DND-41 (cell line): ENCODE measurements around the gene TSPAN8.

Experiments
- EZH2 ChIP-seq: IDR thresholded peaks from 3 replicates; pipeline ENCODE4 v1.6.1; 2012; ENCODE audit warnings: borderline replicate concordance, low read depth, mild to moderate bottlenecking, moderate library complexity, low read length, inconsistent platforms; ENCODE audit not compliant: severe bottlenecking
- TF ChIP-seq, protein P1 (sequence below): IDR thresholded peaks from 2 replicates; pipeline ENCODE4 v1.5.1; 2012; ENCODE audit warnings: borderline replicate concordance, low read length, moderate library complexity, mild to moderate bottlenecking; ENCODE audit not compliant: poor library complexity, severe bottlenecking; ENCODE audit errors: extremely low read depth

DNA sequence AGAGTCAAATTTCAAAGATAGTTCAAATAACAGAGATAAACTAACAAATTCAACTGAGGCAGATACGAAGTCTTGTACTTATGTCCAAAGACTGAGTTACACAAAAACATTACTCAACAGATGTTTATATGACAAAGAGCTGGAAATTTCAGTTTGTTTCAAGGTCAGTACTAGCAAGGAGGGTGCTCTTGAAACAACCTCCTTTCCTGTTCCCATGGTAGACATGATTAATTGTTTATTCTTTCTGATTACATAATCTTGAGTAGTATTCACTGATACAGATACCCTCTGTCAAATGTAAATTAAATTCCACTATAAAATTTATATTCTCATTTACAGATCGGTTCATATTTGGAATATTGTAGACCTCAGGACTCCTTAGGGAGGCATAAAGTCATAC, 23.4 kb downstream of the TSPAN8 start:
- TF ChIP-seq, protein P1, sequence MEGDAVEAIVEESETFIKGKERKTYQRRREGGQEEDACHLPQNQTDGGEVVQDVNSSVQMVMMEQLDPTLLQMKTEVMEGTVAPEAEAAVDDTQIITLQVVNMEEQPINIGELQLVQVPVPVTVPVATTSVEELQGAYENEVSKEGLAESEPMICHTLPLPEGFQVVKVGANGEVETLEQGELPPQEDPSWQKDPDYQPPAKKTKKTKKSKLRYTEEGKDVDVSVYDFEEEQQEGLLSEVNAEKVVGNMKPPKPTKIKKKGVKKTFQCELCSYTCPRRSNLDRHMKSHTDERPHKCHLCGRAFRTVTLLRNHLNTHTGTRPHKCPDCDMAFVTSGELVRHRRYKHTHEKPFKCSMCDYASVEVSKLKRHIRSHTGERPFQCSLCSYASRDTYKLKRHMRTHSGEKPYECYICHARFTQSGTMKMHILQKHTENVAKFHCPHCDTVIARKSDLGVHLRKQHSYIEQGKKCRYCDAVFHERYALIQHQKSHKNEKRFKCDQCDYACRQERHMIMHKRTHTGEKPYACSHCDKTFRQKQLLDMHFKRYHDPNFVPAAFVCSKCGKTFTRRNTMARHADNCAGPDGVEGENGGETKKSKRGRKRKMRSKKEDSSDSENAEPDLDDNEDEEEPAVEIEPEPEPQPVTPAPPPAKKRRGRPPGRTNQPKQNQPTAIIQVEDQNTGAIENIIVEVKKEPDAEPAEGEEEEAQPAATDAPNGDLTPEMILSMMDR = no peak
- TF ChIP-seq EZH2 = no peak
